Bronchial epithelial cell (primary cell): ENCODE measurements around the gene PIP5K1C. TPM values are rescaled to one million over a fixed set of nuclear protein-coding genes. Genes with fewer than 3 reads are reported as not detected.

ENCODE experiments used
- DNase-seq: peaks from one replicate; pipeline ENCODE4 v3.0.0-alpha.2; 2010; ENCODE audit warnings: low read depth
- FAIRE-seq: peaks from 2 replicates; lab custom pipeline; 2011; peaks lifted over from hg19 to GRCh38; lab: Jason Lieb, UNC
- H3K27me3 ChIP-seq: 2 replicates; pipeline ENCODE4 v1.5.1; 2011; ENCODE audit warnings: low read length; ENCODE audit not compliant: control insufficient read depth, insufficient read depth
- H3K36me3 ChIP-seq: 2 replicates; pipeline ENCODE4 v1.5.1; 2011; ENCODE audit warnings: low read length; ENCODE audit not compliant: control insufficient read depth, insufficient read depth
- H3K4me3 ChIP-seq: 2 replicates; pipeline ENCODE4 v1.5.1; 2011; ENCODE audit warnings: mild to moderate bottlenecking, low read depth, low read length, control low read depth
- total RNA-seq: library from RNA; depleted of rRNA; stranded (reverse); fragments of >200 nt; gene quantifications from 2 replicates; pipeline ENCODE4 v1.2.1, GENCODE V29; 2014
- TF ChIP-seq, protein P1 (sequence below): IDR thresholded peaks from 2 replicates; pipeline ENCODE4 v1.5.1; 2011; ENCODE audit warnings: mild to moderate bottlenecking, moderate library complexity, low read length, control low read depth, inconsistent platforms; ENCODE audit not compliant: insufficient read depth, severe bottlenecking

PIP5K1C gene
- total RNA-seq, 1 donor from 2014 or later: 6.3 TPM

DNA sequence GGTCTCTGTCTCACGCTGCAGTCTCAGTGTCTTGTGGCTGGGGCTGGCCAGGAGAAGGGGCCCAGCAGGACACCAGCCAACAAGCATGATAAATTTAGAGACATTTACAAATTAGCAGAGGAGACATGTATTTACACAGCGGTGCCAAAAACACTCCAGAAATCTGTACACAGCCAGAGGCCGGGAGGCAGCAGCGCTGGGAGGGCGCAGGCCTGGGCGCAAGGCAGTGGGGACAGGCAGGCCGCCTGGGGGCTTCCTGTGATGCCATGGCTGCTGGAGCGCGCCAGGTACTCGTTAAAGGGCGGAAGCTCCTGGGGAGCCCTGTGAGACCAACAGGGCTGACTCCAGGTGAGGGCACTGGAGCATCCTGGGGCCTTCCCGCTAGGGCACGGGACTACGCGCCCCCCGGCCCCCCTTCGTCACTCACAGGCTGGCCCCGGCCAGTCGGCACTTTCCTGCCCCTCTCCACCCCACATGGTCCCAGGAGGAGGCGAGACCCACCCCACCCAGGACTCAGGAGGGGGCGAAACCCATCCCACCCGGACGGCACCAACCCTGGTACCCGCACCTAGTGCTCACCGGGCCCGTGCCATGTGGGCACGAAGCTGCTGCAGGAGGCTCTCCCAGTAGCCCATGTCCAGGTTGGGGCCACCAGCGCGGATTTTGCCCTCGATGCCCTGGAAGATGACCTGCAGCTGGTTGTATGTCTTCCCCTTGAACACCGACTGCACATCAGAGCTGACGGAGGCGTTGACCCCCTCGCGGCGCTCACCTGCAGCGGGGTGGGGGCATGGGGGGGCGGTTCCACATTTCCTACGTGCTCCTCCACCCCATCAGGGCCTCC, 86.2 kb downstream of the PIP5K1C start:
- Histone ChIP-seq H3K27me3 (no peaks in the 10 kb centered on the region), H3K4me3 (no peak overlapping the region), H3K36me3 (peaks cover 17% of the 10 kb centered on the region)
- DNase-seq (no peak), FAIRE-seq (no peak)
- TF ChIP-seq, protein P1, sequence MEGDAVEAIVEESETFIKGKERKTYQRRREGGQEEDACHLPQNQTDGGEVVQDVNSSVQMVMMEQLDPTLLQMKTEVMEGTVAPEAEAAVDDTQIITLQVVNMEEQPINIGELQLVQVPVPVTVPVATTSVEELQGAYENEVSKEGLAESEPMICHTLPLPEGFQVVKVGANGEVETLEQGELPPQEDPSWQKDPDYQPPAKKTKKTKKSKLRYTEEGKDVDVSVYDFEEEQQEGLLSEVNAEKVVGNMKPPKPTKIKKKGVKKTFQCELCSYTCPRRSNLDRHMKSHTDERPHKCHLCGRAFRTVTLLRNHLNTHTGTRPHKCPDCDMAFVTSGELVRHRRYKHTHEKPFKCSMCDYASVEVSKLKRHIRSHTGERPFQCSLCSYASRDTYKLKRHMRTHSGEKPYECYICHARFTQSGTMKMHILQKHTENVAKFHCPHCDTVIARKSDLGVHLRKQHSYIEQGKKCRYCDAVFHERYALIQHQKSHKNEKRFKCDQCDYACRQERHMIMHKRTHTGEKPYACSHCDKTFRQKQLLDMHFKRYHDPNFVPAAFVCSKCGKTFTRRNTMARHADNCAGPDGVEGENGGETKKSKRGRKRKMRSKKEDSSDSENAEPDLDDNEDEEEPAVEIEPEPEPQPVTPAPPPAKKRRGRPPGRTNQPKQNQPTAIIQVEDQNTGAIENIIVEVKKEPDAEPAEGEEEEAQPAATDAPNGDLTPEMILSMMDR: no peak

DNA sequence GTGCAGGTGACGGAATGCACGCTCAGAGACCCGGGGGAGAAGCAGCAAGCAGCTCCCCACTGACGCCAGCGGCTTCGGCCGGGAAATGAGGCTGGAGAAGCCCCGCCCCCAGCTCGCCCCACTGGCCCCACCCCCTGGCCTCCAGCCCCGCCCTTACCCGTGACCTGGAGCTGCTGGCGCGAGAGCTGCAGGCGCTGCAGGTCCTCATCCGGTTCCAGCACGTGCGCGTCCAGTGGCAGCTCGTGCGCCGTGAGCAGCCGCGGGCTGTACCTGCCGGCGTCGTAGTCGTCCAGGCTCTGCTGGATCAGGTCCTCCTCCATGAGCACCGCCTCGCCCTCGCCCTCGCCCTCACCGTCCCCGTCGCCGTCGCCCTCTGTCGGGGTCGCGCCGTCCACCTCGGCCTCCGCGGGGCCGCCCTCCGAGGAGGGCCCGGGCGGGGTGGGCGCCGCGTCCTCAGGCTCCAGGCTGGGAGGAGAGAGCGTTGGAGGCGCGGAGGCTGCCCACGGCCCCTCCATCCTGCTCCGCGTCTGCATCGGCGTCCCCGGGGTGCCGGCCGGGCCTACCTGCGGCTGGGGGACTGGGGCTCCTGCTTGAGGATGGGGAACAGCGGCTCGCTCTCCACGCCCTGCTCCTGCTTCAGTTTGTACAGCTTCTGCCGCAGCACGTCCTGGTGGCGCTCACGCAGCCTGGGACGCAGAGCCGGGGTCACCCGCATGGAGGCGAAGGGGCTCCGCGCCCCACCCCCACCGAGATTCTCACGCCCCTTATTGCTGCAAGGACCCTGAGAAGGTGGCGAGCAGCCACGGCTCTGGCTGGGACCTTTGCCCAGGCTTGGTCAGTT, 87.1 kb downstream of the PIP5K1C start:
- FAIRE-seq (no peak), DNase-seq (no peak)
- Histone ChIP-seq H3K36me3 (peaks cover 16% of the 10 kb centered on the region), H3K27me3 (no peaks in the 10 kb centered on the region), H3K4me3 (no peak overlapping the region)
- TF ChIP-seq, protein P1: no peak

DNA sequence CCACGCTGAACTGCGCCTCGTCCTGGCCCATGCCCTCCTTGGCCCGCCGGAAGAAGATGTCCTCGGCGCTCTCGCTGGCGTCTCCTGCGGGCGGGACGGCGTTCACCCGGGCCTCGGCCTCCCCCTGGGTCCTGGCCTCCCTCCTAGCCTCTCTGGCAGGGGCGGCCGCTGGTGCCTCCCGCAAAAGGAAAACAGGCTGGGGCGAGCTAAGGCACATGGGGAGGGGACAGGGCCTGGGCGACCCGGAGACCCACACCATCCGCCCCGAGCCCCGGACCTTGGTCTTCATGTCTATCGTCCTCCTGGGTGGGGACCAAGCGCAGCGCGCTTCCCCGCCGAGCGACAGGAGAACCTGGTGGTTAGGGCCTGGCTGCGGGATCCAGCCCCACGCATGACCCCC, 87.9 kb downstream of the PIP5K1C start:
- no peak for FAIRE-seq
- no peak overlapping the region for H3K4me3 ChIP-seq
- DNase-seq: no peak
- TF ChIP-seq, protein P1: no peak
- H3K36me3 ChIP-seq: peaks cover 14% of the 10 kb centered on the region
- H3K27me3 ChIP-seq: no peaks in the 10 kb centered on the region

DNA sequence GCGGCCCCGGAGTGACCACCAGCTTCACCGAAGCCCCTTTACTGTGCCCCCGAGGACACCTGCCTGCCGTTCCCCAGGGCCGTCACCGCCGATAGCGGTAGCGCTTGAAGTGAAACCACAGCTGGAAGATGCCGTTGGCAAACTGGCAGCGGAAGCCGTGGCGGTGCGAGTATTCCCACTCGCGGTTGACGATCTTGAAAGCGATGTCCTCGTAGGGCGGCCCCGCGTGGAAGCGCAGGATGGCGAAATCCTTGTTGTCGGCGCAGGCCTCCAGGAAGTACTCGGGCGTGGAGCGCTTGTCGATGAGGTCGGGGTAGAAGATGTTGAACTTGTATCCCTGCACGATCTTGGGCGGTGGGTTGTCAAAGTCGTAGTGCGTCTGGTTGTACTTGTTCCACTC, 88.4 kb downstream of the PIP5K1C start:
- Histone ChIP-seq H3K36me3 (peaks cover 14% of the 10 kb centered on the region), H3K4me3 (no peak overlapping the region), H3K27me3 (no peaks in the 10 kb centered on the region)
- FAIRE-seq (no peak), DNase-seq (no peak)
- TF ChIP-seq, protein P1: no peak

DNA sequence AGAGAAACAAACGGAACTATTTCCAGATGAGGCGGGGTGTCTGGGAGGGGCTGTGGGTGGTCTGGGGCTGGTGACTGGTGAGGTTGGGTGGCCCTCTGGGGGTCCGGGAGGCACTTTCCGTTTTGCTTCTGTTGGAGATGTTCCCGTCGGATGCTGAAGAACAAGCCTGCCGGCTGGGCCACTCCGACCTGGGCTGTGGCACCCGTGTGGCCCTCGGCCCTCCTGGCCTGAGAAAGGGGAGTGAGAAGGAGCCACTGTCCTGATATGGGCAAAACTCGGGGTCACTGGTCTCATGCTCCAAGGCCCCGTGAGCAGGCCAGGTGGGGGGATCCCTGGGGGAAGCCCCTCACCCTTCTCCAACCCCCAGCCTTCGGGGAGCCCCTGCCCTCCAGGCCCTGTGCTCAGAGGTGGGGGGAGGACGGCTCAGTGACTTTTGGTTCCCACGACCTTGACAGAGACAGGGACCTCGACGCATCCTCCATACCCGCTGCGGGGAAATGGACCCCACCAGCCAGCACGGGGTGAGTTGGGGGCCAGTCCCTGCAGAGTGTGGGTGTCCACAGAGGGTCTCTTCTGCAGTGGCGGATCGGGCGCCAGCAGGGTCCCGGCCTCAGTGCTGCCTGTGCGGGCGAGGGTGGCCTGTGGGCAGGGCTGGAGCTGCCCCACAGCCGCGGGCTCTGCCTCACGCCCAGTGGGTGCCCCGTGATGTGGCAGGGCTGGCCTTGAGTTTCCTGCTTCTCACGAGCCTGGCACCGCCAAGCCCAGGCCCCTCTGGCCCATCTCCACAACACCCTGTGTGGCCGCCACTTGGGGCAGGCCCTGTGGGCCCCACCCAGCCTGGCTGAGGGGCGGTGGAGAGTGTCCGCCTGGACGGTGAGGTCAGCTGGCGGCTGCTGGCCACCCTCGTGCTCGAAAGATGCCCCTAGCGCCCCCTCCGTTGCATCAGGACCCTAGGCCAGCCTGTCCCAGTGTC, 89.2 kb downstream of the PIP5K1C start:
- H3K36me3 ChIP-seq: peaks cover 14% of the 10 kb centered on the region
- H3K27me3 ChIP-seq: no peaks in the 10 kb centered on the region
- no peak for DNase-seq
- FAIRE-seq: no peak
- H3K4me3 ChIP-seq: no peak overlapping the region
- TF ChIP-seq, protein P1: no peak
